WTC11 (cell line): ENCODE results near the gene FAM20C. TPM values are rescaled to one million over a fixed set of nuclear protein-coding genes. Genes with fewer than 3 reads are reported as not detected.

Source experiments
- ATAC-seq: fragments of 200-7000 bp; cut with Tn5 transposase; 2 replicates; pipeline ENCODE4 v1.10.0; 2021; ENCODE audit warnings: mild to moderate bottlenecking, moderate library complexity
- CTCF ChIA-PET: fragments of 300-600 bp; sonication (Branson Sonifier 250); formaldehyde crosslinking; loops from one replicate; lab custom pipeline; 2021; ENCODE audit warnings: antibody characterized with exemption; lab: Charles Lee
- POLR2A ChIA-PET: fragments of 350-600 bp; sonication (Branson Sonifier 250); formaldehyde crosslinking; loops from one replicate; lab custom pipeline; 2021; ENCODE audit warnings: antibody characterized with exemption; lab: Charles Lee
- DNase-seq: peaks from one replicate; pipeline ENCODE4 v3.0.0; 2021; ENCODE audit warnings: low spot score
- H3K27ac Mint-ChIP-seq: 2 replicates; pipeline ENCODE4 v1.8.0; 2021; ENCODE audit warnings: mixed read lengths
- H3K27me3 Mint-ChIP-seq: 2 replicates; pipeline ENCODE4 v1.8.0; 2021; ENCODE audit warnings: low read depth, mild to moderate bottlenecking, moderate library complexity, mixed read lengths
- H3K36me3 Mint-ChIP-seq: 2 replicates; pipeline ENCODE4 v1.8.0; 2021; ENCODE audit warnings: mixed read lengths
- H3K4me1 Mint-ChIP-seq: 2 replicates; pipeline ENCODE4 v1.8.0; 2022; ENCODE audit warnings: mixed read lengths
- H3K4me3 Mint-ChIP-seq: 2 replicates; pipeline ENCODE4 v1.8.0; 2021; ENCODE audit warnings: mild to moderate bottlenecking, moderate library complexity, mixed read lengths
- H3K9me3 Mint-ChIP-seq: 2 replicates; pipeline ENCODE4 v1.8.0; 2021; ENCODE audit warnings: mixed read lengths
- FOXJ3 ChIP-seq: sonication (generic); formaldehyde crosslinking; IDR thresholded peaks from 2 replicates; pipeline ENCODE4 v1.9.0; 2021; ENCODE audit warnings: missing genetic modification reagents, mild to moderate bottlenecking, borderline replicate concordance
- IRF2 ChIP-seq: sonication (generic); formaldehyde crosslinking; IDR thresholded peaks from 2 replicates; pipeline ENCODE4 v1.8.0; 2022; ENCODE audit warnings: low read depth, missing genetic modification reagents, borderline replicate concordance
- JAZF1 ChIP-seq: fragments of 250-450 bp; sonication (Bioruptor Pico); IDR thresholded peaks from 2 replicates; pipeline ENCODE4 v1.9.0; 2021; ENCODE audit warnings: moderate library complexity, mild to moderate bottlenecking, inconsistent platforms
- JUN ChIP-seq: sonication (generic); formaldehyde crosslinking; IDR thresholded peaks from 2 replicates; pipeline ENCODE4 v1.8.0; 2023; ENCODE audit warnings: mild to moderate bottlenecking, missing genetic modification reagents
- KAT7 ChIP-seq: sonication (generic); formaldehyde crosslinking; IDR thresholded peaks from 2 replicates; pipeline ENCODE4 v1.8.1; 2023; ENCODE audit warnings: missing genetic modification reagents, mild to moderate bottlenecking, borderline replicate concordance
- NFYB ChIP-seq: sonication (generic); formaldehyde crosslinking; conservative IDR thresholded peaks from 2 replicates; pipeline ENCODE4 v1.8.0; 2022; ENCODE audit warnings: low read depth, missing genetic modification reagents
- RORB ChIP-seq: fragments of 250-450 bp; sonication (Bioruptor Pico); IDR thresholded peaks from 2 replicates; pipeline ENCODE4 v1.9.0; 2021; ENCODE audit warnings: mild to moderate bottlenecking
- SMAD3 ChIP-seq: sonication (generic); formaldehyde crosslinking; IDR thresholded peaks from 2 replicates; pipeline ENCODE4 v1.8.0; 2022; ENCODE audit warnings: missing genetic modification reagents, mild to moderate bottlenecking, borderline replicate concordance
- SOX15 ChIP-seq: fragments of 250-450 bp; sonication (Bioruptor Pico); IDR thresholded peaks from 2 replicates; pipeline ENCODE4 v1.9.0; 2021; ENCODE audit warnings: mild to moderate bottlenecking
- TEAD4 ChIP-seq: sonication (generic); formaldehyde crosslinking; IDR thresholded peaks from 2 replicates; pipeline ENCODE4 v1.8.0; 2022; ENCODE audit warnings: mild to moderate bottlenecking, missing genetic modification reagents
- ZNF263 ChIP-seq: sonication (generic); formaldehyde crosslinking; IDR thresholded peaks from 2 replicates; pipeline ENCODE4 v1.8.1; 2022; ENCODE audit warnings: low read depth, mild to moderate bottlenecking, moderate library complexity, missing genetic modification reagents
- total RNA-seq: library from RNA; stranded (reverse); gene quantifications from 3 replicates; pipeline ENCODE4 v1.2.3, GENCODE V29; 2021
- TF ChIP-seq, protein P1 (sequence below): sonication (generic); formaldehyde crosslinking; IDR thresholded peaks from 2 replicates; pipeline ENCODE4 v1.8.1; 2022; ENCODE audit warnings: low read depth, missing genetic modification reagents, borderline replicate concordance
- TF ChIP-seq, protein P2 (sequence below): sonication (generic); formaldehyde crosslinking; IDR thresholded peaks from 2 replicates; pipeline ENCODE4 v1.8.1; 2023; ENCODE audit warnings: mild to moderate bottlenecking, missing genetic modification reagents, moderate library complexity
- TF ChIP-seq, protein P3 (sequence below): fragments of 200-600 bp; IDR thresholded peaks from 2 replicates; pipeline ENCODE4 v1.8.0; 2022; ENCODE audit warnings: antibody characterized with exemption
- TF ChIP-seq, protein P4 (sequence below): fragments of 250-450 bp; sonication (Bioruptor Pico); IDR thresholded peaks from 2 replicates; pipeline ENCODE4 v1.9.0; 2021; ENCODE audit warnings: mild to moderate bottlenecking, borderline replicate concordance
- TF ChIP-seq, protein P5 (sequence below): sonication (generic); formaldehyde crosslinking; IDR thresholded peaks from 2 replicates; pipeline ENCODE4 v1.8.1; 2023; ENCODE audit warnings: mild to moderate bottlenecking, missing genetic modification reagents, borderline replicate concordance
- TF ChIP-seq, protein P6 (sequence below): fragments of 250-450 bp; sonication (Bioruptor Pico); conservative IDR thresholded peaks from 2 replicates; pipeline ENCODE4 v1.9.0; 2021; ENCODE audit warnings: mild to moderate bottlenecking

The FAM20C gene
- total RNA-seq, 1 experiment from 2014 or later: 64.9 TPM

DNA sequence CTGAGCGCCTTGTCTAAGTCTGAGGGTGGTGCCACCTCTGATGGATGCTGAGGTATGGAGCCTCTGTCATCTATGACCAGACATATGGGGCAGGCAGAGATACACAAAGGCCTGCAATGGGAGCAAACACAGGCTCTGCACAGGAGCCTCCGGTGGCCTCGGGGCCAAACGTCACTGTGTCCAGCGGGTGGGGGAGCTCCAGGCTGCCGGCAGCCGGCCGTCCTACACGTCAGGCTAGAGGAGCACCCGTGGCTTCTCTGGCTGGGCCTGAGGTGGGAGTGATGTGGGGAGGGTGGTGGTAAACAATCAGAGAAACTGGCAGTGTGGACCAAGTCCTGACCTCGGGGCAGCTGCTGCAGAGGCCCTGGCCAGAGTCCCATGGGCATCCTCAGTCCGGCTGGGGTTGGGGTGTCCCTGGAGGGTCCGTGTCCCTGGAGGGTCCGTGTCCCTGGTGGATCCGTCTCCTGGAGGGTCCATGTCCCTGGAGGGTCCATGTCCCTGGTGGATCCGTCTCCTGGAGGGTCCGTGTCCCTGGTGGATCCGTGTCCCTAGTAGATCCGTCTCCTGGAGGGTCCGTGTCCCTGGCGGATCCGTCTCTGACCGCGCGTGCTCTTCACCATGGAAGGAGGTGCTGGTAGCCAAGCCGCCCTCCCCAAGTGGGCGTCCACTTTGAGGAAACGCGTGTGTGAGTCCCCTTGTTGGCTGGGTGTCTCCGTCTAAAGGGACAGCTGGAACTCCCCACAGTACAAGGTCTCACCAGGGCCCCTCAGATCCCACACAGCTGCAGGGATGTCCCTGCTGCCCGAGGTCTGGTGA, 24.2 kb upstream of the FAM20C start:
- no peak overlapping the region for H3K4me3 Mint-ChIP-seq
- H3K27me3 Mint-ChIP-seq: peaks cover 3% of the 10 kb centered on the region; the same call in 1 of the 2 replicates
- ATAC-seq (no peak), DNase-seq (no peak)
- POLR2A ChIA-PET: interaction anchor here (1.0 kb wide), 1 partner anchor 17 kb away, joined by 3 read pairs; no protein-coding TSS in a partner anchor
- peaks cover 11% of the 10 kb centered on the region for H3K4me1 Mint-ChIP-seq
- CTCF ChIA-PET: no interaction called here
- no peaks in the 10 kb centered on the region for H3K36me3 Mint-ChIP-seq
- TF ChIP-seq IRF2 (CRISPR knock-in tag) (no peak), NFYB (CRISPR knock-in tag) (no peak), FOXJ3 (CRISPR knock-in tag) (no peak), JAZF1 (no peak), TEAD4 (CRISPR knock-in tag) (no peak), JUN (CRISPR knock-in tag) (no peak), RORB (CRISPR knock-in tag) (no peak), SOX15 (CRISPR knock-in tag) (no peak), SMAD3 (CRISPR knock-in tag) (no peak), ZNF263 (no peak), KAT7 (no peak)
- TF ChIP-seq, protein P1, sequence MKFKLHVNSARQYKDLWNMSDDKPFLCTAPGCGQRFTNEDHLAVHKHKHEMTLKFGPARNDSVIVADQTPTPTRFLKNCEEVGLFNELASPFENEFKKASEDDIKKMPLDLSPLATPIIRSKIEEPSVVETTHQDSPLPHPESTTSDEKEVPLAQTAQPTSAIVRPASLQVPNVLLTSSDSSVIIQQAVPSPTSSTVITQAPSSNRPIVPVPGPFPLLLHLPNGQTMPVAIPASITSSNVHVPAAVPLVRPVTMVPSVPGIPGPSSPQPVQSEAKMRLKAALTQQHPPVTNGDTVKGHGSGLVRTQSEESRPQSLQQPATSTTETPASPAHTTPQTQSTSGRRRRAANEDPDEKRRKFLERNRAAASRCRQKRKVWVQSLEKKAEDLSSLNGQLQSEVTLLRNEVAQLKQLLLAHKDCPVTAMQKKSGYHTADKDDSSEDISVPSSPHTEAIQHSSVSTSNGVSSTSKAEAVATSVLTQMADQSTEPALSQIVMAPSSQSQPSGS (CRISPR knock-in tag): no peak
- TF ChIP-seq, protein P2, sequence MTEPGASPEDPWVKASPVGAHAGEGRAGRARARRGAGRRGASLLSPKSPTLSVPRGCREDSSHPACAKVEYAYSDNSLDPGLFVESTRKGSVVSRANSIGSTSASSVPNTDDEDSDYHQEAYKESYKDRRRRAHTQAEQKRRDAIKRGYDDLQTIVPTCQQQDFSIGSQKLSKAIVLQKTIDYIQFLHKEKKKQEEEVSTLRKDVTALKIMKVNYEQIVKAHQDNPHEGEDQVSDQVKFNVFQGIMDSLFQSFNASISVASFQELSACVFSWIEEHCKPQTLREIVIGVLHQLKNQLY: no peak
- TF ChIP-seq, protein P3, sequence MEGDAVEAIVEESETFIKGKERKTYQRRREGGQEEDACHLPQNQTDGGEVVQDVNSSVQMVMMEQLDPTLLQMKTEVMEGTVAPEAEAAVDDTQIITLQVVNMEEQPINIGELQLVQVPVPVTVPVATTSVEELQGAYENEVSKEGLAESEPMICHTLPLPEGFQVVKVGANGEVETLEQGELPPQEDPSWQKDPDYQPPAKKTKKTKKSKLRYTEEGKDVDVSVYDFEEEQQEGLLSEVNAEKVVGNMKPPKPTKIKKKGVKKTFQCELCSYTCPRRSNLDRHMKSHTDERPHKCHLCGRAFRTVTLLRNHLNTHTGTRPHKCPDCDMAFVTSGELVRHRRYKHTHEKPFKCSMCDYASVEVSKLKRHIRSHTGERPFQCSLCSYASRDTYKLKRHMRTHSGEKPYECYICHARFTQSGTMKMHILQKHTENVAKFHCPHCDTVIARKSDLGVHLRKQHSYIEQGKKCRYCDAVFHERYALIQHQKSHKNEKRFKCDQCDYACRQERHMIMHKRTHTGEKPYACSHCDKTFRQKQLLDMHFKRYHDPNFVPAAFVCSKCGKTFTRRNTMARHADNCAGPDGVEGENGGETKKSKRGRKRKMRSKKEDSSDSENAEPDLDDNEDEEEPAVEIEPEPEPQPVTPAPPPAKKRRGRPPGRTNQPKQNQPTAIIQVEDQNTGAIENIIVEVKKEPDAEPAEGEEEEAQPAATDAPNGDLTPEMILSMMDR: no peak
- TF ChIP-seq, protein P4, sequence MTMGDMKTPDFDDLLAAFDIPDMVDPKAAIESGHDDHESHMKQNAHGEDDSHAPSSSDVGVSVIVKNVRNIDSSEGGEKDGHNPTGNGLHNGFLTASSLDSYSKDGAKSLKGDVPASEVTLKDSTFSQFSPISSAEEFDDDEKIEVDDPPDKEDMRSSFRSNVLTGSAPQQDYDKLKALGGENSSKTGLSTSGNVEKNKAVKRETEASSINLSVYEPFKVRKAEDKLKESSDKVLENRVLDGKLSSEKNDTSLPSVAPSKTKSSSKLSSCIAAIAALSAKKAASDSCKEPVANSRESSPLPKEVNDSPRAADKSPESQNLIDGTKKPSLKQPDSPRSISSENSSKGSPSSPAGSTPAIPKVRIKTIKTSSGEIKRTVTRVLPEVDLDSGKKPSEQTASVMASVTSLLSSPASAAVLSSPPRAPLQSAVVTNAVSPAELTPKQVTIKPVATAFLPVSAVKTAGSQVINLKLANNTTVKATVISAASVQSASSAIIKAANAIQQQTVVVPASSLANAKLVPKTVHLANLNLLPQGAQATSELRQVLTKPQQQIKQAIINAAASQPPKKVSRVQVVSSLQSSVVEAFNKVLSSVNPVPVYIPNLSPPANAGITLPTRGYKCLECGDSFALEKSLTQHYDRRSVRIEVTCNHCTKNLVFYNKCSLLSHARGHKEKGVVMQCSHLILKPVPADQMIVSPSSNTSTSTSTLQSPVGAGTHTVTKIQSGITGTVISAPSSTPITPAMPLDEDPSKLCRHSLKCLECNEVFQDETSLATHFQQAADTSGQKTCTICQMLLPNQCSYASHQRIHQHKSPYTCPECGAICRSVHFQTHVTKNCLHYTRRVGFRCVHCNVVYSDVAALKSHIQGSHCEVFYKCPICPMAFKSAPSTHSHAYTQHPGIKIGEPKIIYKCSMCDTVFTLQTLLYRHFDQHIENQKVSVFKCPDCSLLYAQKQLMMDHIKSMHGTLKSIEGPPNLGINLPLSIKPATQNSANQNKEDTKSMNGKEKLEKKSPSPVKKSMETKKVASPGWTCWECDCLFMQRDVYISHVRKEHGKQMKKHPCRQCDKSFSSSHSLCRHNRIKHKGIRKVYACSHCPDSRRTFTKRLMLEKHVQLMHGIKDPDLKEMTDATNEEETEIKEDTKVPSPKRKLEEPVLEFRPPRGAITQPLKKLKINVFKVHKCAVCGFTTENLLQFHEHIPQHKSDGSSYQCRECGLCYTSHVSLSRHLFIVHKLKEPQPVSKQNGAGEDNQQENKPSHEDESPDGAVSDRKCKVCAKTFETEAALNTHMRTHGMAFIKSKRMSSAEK (CRISPR knock-in tag): no peak
- TF ChIP-seq, protein P5, sequence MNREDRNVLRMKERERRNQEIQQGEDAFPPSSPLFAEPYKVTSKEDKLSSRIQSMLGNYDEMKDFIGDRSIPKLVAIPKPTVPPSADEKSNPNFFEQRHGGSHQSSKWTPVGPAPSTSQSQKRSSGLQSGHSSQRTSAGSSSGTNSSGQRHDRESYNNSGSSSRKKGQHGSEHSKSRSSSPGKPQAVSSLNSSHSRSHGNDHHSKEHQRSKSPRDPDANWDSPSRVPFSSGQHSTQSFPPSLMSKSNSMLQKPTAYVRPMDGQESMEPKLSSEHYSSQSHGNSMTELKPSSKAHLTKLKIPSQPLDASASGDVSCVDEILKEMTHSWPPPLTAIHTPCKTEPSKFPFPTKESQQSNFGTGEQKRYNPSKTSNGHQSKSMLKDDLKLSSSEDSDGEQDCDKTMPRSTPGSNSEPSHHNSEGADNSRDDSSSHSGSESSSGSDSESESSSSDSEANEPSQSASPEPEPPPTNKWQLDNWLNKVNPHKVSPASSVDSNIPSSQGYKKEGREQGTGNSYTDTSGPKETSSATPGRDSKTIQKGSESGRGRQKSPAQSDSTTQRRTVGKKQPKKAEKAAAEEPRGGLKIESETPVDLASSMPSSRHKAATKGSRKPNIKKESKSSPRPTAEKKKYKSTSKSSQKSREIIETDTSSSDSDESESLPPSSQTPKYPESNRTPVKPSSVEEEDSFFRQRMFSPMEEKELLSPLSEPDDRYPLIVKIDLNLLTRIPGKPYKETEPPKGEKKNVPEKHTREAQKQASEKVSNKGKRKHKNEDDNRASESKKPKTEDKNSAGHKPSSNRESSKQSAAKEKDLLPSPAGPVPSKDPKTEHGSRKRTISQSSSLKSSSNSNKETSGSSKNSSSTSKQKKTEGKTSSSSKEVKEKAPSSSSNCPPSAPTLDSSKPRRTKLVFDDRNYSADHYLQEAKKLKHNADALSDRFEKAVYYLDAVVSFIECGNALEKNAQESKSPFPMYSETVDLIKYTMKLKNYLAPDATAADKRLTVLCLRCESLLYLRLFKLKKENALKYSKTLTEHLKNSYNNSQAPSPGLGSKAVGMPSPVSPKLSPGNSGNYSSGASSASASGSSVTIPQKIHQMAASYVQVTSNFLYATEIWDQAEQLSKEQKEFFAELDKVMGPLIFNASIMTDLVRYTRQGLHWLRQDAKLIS: no peak
- TF ChIP-seq, protein P6, sequence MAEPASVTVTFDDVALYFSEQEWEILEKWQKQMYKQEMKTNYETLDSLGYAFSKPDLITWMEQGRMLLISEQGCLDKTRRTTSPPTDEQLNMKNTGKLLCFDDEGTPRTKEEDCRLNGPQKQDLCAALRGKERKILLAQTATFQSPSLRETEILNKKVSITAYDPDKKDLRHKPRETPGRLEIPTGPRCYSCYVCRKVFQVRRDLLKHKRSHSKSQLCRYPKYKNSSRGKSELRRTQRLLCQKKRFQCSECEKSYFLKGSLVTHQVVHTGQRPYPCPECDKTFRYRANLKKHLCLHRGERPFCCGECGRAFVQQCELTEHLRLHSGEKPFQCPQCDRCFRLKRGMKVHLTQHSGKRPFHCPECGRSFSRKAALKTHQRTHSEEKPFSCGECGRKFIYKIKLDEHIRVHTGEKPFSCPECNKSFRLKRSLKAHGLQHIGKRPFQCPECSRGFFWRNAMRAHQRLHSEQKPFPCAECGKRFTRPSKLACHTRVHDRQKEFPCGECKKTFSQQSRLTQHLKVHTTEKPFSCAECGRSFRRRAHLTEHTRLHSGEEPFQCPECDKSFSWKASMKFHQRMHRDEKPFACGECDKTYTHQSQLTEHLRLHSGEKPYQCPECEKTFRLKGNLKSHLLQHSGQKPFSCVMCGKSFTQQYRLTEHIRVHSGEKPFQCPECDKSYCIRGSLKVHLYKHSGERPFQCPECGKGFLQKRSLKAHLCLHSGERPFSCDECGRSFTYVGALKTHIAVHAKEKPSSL: no peak
- H3K27ac Mint-ChIP-seq: no peak overlapping the region
- no peaks in the 10 kb centered on the region for H3K9me3 Mint-ChIP-seq
